GM21390 (cell line): ENCODE results near the gene B4GALNT4.
"Not testable (repeated sequence)": the region's sequence is repeated elsewhere in the genome, so short reads cannot be mapped to it uniquely, and the experiment has no call there.

ENCODE experiments used
- ATAC-seq: cut with Tn5 transposase; IDR thresholded peaks from one replicate; pipeline ENCODE4 v1.9.1; 2021; ENCODE audit not compliant: unreplicated experiment

Gene B4GALNT4

GRCh38 chr11:358129-358800 is 11.0 kb upstream of the B4GALNT4 start:
- no peak for ATAC-seq

- ATAC-seq, result no peak
These were observed 10.1 kb upstream of the B4GALNT4 start for GRCh38 chr11:359181-359714.

GRCh38 chr11:360326-361280 is 8.7 kb upstream of the B4GALNT4 start:
- no peak for ATAC-seq

- ATAC-seq, result no peak
These were observed 6.5 kb upstream of the B4GALNT4 start for GRCh38 chr11:362642-363442.

GRCh38 chr11:363443-363805 is 5.9 kb upstream of the B4GALNT4 start:
- ATAC-seq, result not testable (repeated sequence)

GRCh38 chr11:363948-364761 is 5.1 kb upstream of the B4GALNT4 start:
- no peak for ATAC-seq

GRCh38 chr11:364991-365725 is 4.1 kb upstream of the B4GALNT4 start:
- no peak for ATAC-seq

- ATAC-seq, result no peak
These were observed 3.5 kb upstream of the B4GALNT4 start for GRCh38 chr11:365831-366230.

- ATAC-seq, result no peak
These were observed 1.3 kb upstream of the B4GALNT4 start for GRCh38 chr11:367956-368413.

- ATAC-seq, result no peak
These were observed 624 bp upstream of the B4GALNT4 start for GRCh38 chr11:368414-369335.

GRCh38 chr11:370070-370941 is 1.0 kb downstream of the B4GALNT4 start:
- ATAC-seq, result no peak

- no peak for ATAC-seq
These were observed 1.8 kb downstream of the B4GALNT4 start for GRCh38 chr11:371051-371450.

- ATAC-seq, result no peak
These were observed 2.7 kb downstream of the B4GALNT4 start for GRCh38 chr11:371716-372590.

GRCh38 chr11:372809-373715 is 3.8 kb downstream of the B4GALNT4 start:
- ATAC-seq, result no peak

- ATAC-seq, result no peak
These were observed 4.6 kb downstream of the B4GALNT4 start for GRCh38 chr11:373716-374551.
